ENCODE data around the gene BAAT.

The BAAT gene

GRCh38 chr9:101398068-101398929, 13.5 kb upstream of the BAAT start, which contains the start of the genes MRPL50 and ZNF189:
TSS of gene MRPL50 (minus strand) at chr9:101398618. CDS start at chr9:101398592, 26 bp downstream.
TSS of gene ZNF189 (plus strand) at chr9:101398851. CDS start at chr9:101399157, 306 bp downstream.
- peak; percentile 98 for DNase-seq (ENCODE audit: low spot score)

GRCh38 chr9:101397746-101398067, 12.9 kb upstream of the BAAT start:
- DNase-seq (ENCODE audit: low spot score), result no peak

- no peak for DNase-seq (ENCODE audit: low spot score)
Measured at GRCh38 chr9:101394687-101395086, 9.9 kb upstream of the BAAT start.

- DNase-seq (ENCODE audit: low spot score), result no peak
Measured at GRCh38 chr9:101393135-101393534, 8.3 kb upstream of the BAAT start.

- DNase-seq (ENCODE audit: low spot score), result no peak
Measured at GRCh38 chr9:101388507-101388993, 3.7 kb upstream of the BAAT start.

- peak; percentile 25 for DNase-seq (ENCODE audit: low spot score)
Measured at GRCh38 chr9:101387871-101388506, 3.2 kb upstream of the BAAT start.

- no peak for DNase-seq (ENCODE audit: low spot score)
Measured at GRCh38 chr9:101383361-101383760, 1.4 kb downstream of the BAAT start.

GRCh38 chr9:101381833-101382342, 2.9 kb downstream of the BAAT start:
- DNase-seq (ENCODE audit: low spot score), result no peak

- no peak for DNase-seq (ENCODE audit: low spot score)
Measured at GRCh38 chr9:101381118-101381517, 3.7 kb downstream of the BAAT start.

GRCh38 chr9:101380295-101380694, 4.5 kb downstream of the BAAT start:
- DNase-seq (ENCODE audit: low spot score), result no peak

GRCh38 chr9:101376111-101376848, 8.5 kb downstream of the BAAT start:
- DNase-seq (ENCODE audit: low spot score), result peak; percentile 80

GRCh38 chr9:101375546-101375945, 9.3 kb downstream of the BAAT start:
- no peak for DNase-seq (ENCODE audit: low spot score)

- DNase-seq (ENCODE audit: low spot score), result no peak
Measured at GRCh38 chr9:101372327-101373118, 12.3 kb downstream of the BAAT start.

GRCh38 chr9:101371813-101372212, 13.0 kb downstream of the BAAT start:
- DNase-seq (ENCODE audit: low spot score), result no peak

GRCh38 chr9:101369884-101370531, 14.8 kb downstream of the BAAT start:
- no peak for DNase-seq (ENCODE audit: low spot score)

- DNase-seq (ENCODE audit: low spot score), result peak; percentile 11
Measured at GRCh38 chr9:101369286-101369685, 15.5 kb downstream of the BAAT start.

GRCh38 chr9:101367323-101367722, 17.5 kb downstream of the BAAT start:
- no peak for DNase-seq (ENCODE audit: low spot score)

- DNase-seq (ENCODE audit: low spot score), result peak; percentile 26
Measured at GRCh38 chr9:101366038-101366756, 18.6 kb downstream of the BAAT start.

- no peak for DNase-seq (ENCODE audit: low spot score)
Measured at GRCh38 chr9:101365181-101365580, 19.6 kb downstream of the BAAT start.

- no peak for DNase-seq (ENCODE audit: low spot score)
Measured at GRCh38 chr9:101362450-101362849, 22.4 kb downstream of the BAAT start.
